SHP77 (cell line): ENCODE data around the gene PTPRN2.

Experiments used
- DNase-seq, 2 experiments: peaks; one replicate each; lab custom pipeline; 2025; lab: John Stamatoyannopoulos, UW

The PTPRN2 gene

GRCh38 chr7:157585113-157585861, 1002.3 kb downstream of the PTPRN2 start:
- no peak for DNase-seq

GRCh38 chr7:157584420-157584819, 1003.2 kb downstream of the PTPRN2 start:
- no peak for DNase-seq

DNA sequence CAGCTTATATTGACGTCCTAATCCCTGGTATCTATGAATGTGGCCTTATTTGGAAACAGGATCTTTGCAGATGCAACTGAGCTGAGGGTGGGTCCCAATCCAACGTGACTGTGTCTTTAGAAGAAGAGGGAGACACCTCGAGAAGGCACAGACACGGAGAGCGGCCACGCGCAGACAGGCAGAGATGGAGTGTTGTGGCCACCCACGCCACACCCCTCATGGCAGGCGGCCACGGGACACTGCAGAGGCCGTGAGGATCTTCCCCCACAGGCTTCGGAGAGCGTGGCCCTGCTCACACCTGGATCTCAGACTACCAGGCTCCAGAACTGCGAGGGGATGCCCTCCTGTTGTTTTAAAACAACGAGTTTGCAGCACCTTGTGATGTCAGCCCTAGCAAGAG, 1005.9 kb downstream of the PTPRN2 start:
- no peak for DNase-seq

GRCh38 chr7:157580324-157580723, 1007.3 kb downstream of the PTPRN2 start:
- DNase-seq, result no peak

DNA sequence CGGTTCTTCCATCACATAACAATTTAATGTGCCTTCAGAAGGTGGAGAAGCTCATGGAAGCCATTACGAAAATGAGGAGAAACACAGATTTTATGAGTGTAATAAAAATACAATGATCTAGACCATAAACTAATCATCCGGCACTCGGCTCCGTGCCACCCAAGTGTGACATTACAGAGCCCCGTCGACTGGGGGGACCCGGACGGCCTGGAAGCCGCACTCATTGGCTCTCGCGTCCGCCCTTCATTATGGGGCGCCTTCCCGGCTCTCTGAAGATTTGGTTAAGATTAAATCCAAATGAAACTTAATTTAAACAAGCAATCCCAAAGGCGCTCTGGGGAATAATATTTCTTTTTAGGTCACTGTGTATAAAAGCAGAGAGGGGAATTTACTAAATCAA, 1008.2 kb downstream of the PTPRN2 start:
- no peak for DNase-seq

DNA sequence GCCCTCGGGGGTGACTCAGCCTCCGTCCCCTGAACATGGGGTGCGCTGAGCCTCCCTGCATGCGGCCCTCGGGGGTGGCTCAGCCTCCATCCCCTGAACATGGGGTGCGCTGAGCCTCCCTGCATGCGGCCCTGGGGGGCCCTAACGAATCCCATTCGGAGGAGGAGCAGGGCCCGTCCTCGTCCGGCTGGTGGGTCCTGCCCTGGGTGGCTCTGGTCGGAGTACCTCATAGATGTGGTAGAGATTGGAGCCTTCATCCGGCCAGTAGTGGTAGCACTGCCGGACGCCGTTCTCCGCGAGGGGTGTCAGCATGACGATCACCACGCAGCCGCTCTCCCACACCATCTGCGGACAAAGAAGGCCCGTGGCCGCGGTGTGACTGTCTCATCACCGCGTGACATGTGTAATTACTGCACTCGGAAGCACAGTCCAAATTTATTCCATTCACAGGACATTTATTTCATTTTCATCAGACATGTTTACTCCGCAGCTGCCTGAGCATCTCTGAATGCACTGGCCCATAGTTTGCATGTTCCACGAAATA, 1009.8 kb downstream of the PTPRN2 start:
- DNase-seq, result no peak

GRCh38 chr7:157577061-157577460, 1010.6 kb downstream of the PTPRN2 start:
- DNase-seq, result no peak

GRCh38 chr7:157576415-157576814, 1011.2 kb downstream of the PTPRN2 start:
- DNase-seq, result no peak

DNA sequence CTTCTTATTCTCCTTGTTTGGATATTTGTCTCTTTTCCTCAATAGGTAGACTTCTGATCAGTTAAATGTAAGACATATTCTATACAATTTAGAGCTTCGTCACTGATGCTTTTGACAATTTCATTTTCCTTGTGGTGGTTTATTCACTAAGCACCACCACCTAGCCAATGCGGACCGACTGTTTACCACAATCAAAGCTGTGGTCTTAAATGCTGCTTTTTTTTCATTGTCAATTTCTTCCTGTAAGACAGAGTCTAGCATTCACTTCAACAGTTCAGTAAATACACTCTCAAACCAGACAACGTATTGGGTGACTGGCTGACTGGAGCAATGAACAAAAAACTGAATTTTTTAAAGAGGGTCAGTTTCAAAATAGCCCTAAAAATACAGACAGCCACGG, 1011.8 kb downstream of the PTPRN2 start:
- DNase-seq, result no peak

GRCh38 chr7:157574914-157575586, 1012.6 kb downstream of the PTPRN2 start:
- no peak for DNase-seq

- DNase-seq, result no peak
Measured at GRCh38 chr7:157574120-157574825, 1013.4 kb downstream of the PTPRN2 start.

GRCh38 chr7:157573244-157573643, 1014.4 kb downstream of the PTPRN2 start:
- DNase-seq, result no peak

DNA sequence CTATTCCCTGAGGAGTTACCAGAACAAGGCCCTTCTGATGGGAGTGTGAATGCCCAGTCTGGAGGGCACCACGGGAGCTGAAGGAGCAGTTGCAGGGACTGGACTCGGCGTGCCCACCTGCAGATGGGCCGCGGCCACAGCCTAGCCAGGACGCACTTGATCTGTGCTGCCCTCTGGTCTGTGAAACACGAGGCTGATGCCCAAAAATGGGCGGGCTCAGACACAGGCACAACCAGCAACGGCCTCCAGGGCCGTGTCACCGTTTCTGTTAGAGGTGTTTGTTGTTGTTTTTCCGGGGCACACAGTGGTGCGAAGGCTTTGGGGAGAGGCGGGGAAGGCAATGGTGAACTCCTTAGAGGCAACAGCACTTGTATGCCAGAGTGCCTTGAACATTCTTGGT, 1015.0 kb downstream of the PTPRN2 start:
- no peak for DNase-seq

GRCh38 chr7:157570531-157571200, 1017.0 kb downstream of the PTPRN2 start:
- no peak for DNase-seq

GRCh38 chr7:157569967-157570366, 1017.7 kb downstream of the PTPRN2 start:
- DNase-seq, result no peak

DNA sequence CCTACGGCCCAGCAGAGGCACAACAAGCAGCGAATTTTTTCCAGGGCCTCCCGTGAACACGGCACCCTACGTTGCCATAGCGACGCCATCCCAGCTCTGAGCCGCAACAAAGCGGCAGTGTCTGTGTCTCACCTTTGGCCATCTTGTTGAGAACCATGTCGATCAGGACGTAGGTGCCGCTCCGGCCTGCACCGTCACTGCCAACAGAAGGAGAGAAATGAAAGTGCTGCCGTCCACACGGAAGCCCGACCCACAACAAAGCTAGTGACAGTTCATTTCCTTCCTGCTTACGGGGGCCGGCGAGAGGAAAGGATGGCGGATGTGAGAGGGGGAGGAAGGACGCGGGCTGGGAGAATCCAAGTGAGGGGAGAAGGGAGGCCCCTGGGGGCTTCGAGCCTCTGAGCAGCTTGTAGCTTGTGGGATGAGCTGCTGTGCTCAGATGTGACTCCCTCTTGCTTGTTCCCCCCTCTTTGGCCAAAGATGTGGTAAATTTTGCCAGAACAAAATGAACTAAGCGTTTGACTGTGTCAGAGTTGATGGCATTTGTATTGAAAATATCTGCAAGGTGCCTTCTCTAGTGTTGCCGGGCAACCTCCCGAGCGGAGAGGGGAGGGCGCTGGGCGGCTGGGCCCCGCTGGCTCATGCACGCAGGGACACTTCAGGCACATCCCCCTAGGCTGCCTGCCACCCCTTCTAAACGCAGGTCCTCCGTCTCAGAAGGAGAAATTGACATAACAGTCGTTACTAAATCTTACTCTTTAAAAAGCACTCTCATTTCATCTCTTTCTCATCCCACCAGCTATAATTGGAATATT, 1018.6 kb downstream of the PTPRN2 start:
- DNase-seq, result no peak

DNA sequence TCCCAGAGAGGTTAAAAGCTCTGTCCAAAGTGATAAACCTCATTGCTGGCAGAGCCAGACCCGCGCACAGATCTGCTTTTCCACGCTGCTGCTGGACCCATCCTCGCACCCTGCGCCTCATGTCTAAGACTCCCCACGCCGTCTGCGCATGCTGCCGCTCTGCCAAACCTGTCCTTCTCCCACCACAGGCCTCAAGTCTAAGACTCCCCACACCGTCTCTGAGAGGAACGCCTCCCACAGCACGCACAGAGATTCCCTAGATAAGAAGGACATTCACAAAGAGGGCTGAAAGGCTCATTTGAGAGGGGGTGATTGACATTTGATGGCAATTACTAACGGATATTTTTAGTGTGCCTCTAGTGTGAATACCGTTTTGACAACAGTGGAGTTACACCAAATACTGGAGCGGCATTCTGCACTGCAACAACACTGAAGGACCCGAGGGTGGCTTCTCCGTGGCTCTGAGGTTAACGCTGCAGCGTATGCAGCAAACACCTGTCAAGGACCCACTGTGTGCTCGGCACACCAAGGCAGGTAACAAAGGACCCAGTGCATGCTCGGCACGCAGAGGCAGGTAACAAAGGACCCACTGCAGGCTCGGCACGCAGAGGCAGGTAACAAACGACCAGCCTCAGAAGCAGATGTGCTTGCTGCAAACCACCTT, 1019.4 kb downstream of the PTPRN2 start:
- no peak for DNase-seq

DNA sequence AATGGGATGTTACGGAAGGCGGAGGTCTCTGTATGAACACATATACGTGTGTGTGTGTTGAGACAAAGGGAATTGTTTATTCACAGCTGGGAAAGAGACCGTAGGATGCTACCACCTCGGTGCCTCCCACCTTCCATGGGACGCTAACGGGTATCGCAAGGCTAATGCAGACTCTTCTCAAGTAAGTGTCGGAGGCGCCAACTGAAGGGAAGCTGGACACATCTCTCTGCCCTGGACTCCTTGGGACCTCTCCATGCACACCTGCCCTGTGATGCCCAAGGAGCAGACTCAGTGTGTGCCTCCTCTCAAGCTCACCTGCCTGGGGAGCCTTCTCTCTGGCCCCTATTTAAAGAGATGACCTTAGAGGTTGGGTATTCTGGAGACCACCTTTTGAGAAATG, 1020.0 kb downstream of the PTPRN2 start:
- no peak for DNase-seq

GRCh38 chr7:157566631-157567006, 1021.0 kb downstream of the PTPRN2 start:
- DNase-seq, result no peak

- no peak for DNase-seq
Measured at GRCh38 chr7:157565981-157566630, 1021.5 kb downstream of the PTPRN2 start.
